Activated T-cell treated with anti-CD3 and anti-CD28 coated beads, Interleukin-2, amount 50 U/mL, for 4 hours (primary cell): Measurements from ENCODE around the gene CFAP54. TPM values are rescaled to one million over a fixed set of nuclear protein-coding genes. Genes with fewer than 3 reads are reported as not detected.

ENCODE experiments used
- ATAC-seq, 2 donors: fragments of 200-7000 bp; cut with Tn5 transposase; one replicate each; pipeline ENCODE4 v1.10.0; 2021
- DNase-seq: peaks from one replicate; pipeline ENCODE4 v3.0.0-alpha.2; 2020
- H3K27me3 Mint-ChIP-seq: one replicate; pipeline ENCODE4 v1.8.0; 2021; ENCODE audit warnings: low read depth, mixed read lengths
- H3K36me3 Mint-ChIP-seq: one replicate; pipeline ENCODE4 v1.8.0; 2022; ENCODE audit warnings: mixed read lengths; ENCODE audit not compliant: insufficient read depth
- H3K4me1 Mint-ChIP-seq: one replicate; pipeline ENCODE4 v1.8.0; 2021; ENCODE audit warnings: low read depth, mixed read lengths
- H3K4me3 Mint-ChIP-seq: one replicate; pipeline ENCODE4 v1.8.0; 2021; ENCODE audit warnings: mild to moderate bottlenecking, moderate library complexity, mixed read lengths
- H3K9me3 Mint-ChIP-seq: one replicate; pipeline ENCODE4 v1.8.0; 2021; ENCODE audit warnings: mixed read lengths
- total RNA-seq, 3 donors: library from RNA; stranded (reverse); gene quantifications; one replicate each; pipeline ENCODE4 v1.2.1, GENCODE V29; 2021

The CFAP54 gene
- total RNA-seq, 3 donors from 2014 or later = 0.15 to 0.32 (median 0.24) TPM

DNA sequence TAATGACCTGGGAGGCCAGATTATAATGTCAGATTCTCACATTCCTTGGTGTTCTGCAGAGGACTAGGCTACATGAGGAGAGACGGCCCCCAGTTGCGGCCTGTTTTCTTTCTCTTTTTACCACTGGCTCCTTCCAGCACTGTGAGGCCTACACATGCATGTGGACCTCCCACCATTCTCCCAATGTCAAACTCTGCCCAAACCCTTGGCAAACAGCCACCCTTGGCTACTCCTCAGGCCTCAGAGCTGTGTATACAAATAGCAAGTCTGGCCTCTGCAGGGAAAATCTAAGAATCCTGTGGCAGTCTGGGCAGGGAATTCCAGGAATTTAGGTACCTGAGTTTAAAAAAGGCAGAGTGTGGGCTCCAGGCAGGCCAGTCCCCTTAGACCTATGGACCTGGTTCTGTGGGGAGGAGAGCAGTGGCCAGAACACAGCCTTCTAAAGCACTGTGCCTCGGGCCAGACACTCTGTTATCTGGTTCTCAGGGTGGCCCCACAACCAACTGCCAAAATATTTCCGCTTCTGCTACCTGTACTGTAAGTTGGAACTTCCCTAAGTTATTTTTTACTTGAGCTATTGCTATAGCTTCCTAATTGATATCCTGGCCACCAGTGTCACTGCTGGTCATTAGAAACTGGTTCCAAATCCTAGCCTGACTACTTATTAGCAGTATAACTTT lies 397.8 kb downstream of the CFAP54 start:
- DNase-seq (no peak), ATAC-seq (no peak)
- Mint-ChIP-seq H3K27me3 (peaks cover 9% of the 10 kb centered on the region), H3K4me3 (no peak overlapping the region), H3K9me3 (no peaks in the 10 kb centered on the region), H3K36me3 (no peaks in the 10 kb centered on the region), H3K4me1 (no peaks in the 10 kb centered on the region)

DNA sequence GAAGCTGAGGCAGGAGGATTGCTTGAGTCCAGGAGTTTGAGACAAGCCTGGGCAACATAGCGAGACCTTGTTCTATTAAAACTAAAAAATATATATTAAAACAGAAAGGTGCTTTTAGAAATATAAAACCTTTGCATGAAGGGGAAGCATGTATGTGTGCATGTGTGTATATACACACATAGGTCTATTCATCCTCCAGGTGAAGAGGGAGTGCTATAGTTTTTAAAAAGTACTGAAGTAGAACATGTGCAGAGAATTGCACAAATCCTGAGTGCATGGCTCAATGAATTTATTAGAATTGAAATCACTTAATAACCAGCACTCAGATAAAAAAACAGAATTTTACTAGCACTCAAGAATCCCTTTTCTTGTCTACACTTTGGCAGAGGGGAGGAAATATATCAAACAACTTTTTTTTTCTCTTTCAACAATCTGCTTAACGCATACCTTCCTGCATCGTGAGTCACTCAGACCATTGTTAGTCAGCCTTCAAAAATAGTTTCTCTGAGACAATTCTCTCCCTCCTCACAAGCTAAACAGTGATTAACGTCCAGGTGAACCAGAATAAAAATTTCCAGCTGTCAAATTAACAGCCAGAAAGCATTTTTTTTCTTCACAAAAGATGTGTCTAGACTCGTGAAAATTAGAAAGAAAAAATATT lies 400.0 kb downstream of the CFAP54 start:
- Mint-ChIP-seq H3K4me1 (no peaks in the 10 kb centered on the region), H3K4me3 (no peak overlapping the region), H3K27me3 (peaks cover 9% of the 10 kb centered on the region), H3K9me3 (no peaks in the 10 kb centered on the region), H3K36me3 (no peaks in the 10 kb centered on the region)
- ATAC-seq = peak; percentile 51 to 82
- DNase-seq = no peak

DNA sequence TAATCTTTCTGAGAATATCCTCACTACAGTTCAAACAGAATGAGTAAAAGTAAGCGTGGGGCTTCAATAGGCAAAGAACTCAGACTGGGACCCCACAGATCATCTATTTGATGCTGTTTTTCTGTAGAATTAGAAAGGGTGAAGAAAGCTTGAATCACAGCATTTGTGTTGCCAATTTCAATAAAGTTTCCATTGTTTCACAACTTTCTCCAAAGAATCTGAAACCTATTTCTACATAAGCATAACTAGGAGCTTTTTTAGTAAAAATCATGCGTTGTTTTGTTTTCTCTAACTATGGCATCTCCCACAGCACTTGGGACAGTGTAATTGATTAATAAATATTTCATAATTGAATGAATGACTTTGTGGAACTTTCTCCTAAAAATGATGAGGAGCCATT lies 401.0 kb downstream of the CFAP54 start:
- Mint-ChIP-seq H3K27me3 (peaks cover 9% of the 10 kb centered on the region), H3K9me3 (no peaks in the 10 kb centered on the region), H3K36me3 (no peaks in the 10 kb centered on the region), H3K4me3 (no peak overlapping the region), H3K4me1 (no peaks in the 10 kb centered on the region)
- ATAC-seq (no peak), DNase-seq (no peak)

DNA sequence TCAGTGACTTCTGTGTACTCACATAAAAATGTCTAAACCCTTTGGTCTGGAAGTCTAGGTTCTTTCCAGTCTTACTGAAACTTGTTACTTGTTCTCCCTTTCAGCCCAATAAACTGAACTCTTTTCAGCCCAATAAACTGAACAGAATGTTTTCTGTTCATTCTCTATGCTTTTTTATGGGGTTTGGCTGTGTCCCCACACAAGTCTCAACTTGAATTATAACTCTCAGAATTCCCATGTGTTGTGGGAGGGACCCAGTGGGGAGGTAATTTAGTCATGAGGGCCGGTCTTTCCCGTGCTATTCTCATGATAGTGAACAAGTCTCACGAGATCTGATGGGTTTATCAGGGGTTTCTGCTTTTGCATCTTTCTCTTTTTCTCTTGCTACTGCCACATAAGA lies 402.7 kb downstream of the CFAP54 start:
- H3K27me3 Mint-ChIP-seq = peaks cover 9% of the 10 kb centered on the region
- no peaks in the 10 kb centered on the region for H3K9me3 Mint-ChIP-seq
- no peaks in the 10 kb centered on the region for H3K4me1 Mint-ChIP-seq
- no peaks in the 10 kb centered on the region for H3K36me3 Mint-ChIP-seq
- H3K4me3 Mint-ChIP-seq = no peak overlapping the region
- ATAC-seq (no peak), DNase-seq (no peak)

DNA sequence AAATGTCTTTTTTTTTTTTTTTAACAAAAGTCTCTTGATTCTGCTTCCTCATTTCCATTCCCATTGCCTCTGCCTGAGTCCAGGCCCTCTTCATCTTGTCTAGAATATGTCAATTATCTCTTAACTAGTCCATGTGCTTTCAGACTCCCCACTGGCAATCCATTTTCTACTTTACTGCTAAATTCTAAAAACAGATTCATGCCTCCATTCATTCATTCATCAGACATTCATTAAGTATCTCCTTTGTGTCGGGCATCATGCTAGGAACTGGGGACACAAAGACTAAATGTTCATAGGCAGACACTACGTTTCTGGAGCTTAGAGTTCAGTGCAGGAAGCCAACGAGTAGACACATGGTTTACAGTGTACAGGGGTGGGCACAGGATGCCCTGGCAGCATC lies 408.0 kb downstream of the CFAP54 start:
- Mint-ChIP-seq H3K4me1 (no peaks in the 10 kb centered on the region), H3K9me3 (no peaks in the 10 kb centered on the region), H3K27me3 (no peaks in the 10 kb centered on the region), H3K4me3 (no peak overlapping the region), H3K36me3 (no peaks in the 10 kb centered on the region)
- DNase-seq = no peak
- ATAC-seq = no peak

DNA sequence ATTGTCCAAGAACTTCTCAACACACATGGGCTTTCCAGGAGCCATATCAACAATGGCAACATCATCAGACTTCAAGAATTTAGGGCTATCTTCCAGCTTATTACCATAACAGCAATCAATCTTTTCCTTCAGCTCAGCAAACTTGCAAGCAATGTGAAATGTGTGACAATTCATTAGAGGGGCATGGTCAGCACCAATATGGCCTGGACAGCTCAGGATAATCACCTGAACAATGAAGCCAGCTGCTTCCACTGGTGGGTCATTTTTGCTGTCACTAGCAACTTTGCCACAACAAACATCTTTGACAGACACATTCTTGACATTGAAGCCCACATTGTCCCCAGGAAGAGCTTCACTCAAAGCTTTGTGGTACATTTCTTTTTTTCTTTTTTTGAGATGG lies 411.8 kb downstream of the CFAP54 start:
- Mint-ChIP-seq H3K9me3 (no peaks in the 10 kb centered on the region), H3K27me3 (no peaks in the 10 kb centered on the region), H3K4me1 (peaks cover 3% of the 10 kb centered on the region), H3K36me3 (no peaks in the 10 kb centered on the region), H3K4me3 (no peak overlapping the region)
- DNase-seq (no peak), ATAC-seq (no peak)

DNA sequence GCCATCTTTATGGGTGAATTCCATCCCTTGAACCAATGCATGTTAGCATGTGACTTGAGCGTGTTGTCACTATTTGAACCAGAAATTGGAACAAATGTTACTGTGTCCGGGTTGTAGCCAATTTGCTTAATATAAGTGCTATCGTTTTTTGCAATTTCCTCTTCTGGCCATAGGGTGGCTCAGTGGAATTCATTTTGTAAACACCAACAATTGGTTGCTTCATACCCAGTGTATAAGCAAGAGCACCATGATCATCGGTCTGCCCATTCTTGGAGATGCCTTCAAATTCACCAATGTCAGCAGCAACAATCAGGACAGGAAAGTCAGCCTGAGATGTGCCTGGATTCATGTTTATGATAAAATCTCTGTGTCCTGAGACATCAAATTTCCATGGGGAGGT lies 412.7 kb downstream of the CFAP54 start:
- Mint-ChIP-seq H3K4me1 (peaks cover 8% of the 10 kb centered on the region), H3K9me3 (no peaks in the 10 kb centered on the region), H3K36me3 (no peaks in the 10 kb centered on the region), H3K27me3 (no peaks in the 10 kb centered on the region), H3K4me3 (no peak overlapping the region)
- ATAC-seq (no peak), DNase-seq (no peak)

DNA sequence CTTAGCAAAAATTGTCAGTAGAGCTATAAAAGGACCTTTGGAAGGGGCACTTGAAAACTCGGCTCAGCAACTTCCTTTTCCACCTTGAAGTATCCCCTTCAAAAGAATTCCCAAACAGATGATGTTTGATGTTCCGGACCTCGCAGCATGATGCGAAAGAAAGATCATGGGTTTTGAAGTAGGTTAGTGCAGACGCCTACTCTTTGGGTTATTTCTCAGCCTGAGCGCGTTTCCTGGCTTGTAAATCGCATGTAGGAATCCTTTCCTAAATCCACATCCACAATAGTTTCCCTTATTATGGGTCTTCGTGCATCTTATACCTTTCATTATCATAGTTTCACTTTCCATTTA lies 417.1 kb downstream of the CFAP54 start:
- H3K4me3 Mint-ChIP-seq = peak overlapping the region; percentile 95
- no peak for ATAC-seq
- no peaks in the 10 kb centered on the region for H3K27me3 Mint-ChIP-seq
- H3K9me3 Mint-ChIP-seq = no peaks in the 10 kb centered on the region
- peaks cover 40% of the 10 kb centered on the region for H3K4me1 Mint-ChIP-seq
- no peak for DNase-seq
- H3K36me3 Mint-ChIP-seq = peaks cover 6% of the 10 kb centered on the region

DNA sequence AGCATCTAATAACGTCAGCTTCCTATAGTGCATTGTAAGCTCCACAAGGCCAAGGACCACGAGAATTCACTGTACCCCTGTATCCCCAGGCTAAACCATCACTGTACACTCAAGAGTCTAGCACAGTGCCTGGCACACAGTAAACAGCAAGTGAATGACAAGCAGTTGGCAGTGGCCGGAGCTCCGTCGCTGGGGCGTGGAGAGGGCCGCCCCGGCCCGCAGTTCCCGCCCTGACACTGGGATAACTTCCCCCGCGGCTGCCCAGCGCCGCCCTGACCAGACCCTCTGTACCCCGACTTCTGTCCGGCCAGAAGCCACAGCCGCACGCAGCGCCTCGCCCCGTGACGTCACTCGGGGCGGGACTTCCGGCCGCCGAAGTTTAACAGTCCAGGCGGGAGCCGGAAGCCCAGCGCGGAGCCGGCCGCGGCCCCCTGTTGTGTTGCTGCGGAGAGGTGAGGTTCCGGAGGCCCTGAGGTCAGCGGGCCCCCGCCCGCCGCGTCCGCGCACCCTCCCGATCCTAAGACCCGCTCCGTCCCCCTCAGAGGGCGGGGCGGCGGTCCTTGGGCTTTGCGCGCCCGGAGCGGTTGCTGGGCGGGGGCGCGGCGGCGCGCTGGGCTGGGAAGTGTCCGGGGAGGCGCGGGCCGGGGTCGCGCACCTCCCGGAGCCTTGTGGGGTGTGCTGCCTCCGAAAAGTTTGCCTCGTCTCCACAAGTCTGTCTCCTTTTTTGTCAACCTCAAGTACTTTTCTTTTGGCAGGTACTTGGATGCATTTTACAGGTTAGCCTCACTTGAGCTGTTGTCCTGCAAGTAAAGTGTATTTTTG lies 417.7 kb downstream of the CFAP54 start, which contains the start of gene NEDD1:
Gene NEDD1 (plus strand): TSS at position 409 of the 822 bp plus-strand sequence. CDS start 2,503 bp downstream, outside the sequence.
- Mint-ChIP-seq H3K27me3 (no peaks in the 10 kb centered on the region), H3K4me3 (peak within 1 kb of the TSS; percentile 95), H3K4me1 (peaks cover 42% of the 10 kb centered on the region), H3K36me3 (peaks cover 6% of the 10 kb centered on the region), H3K9me3 (no peaks in the 10 kb centered on the region)
- DNase-seq (peak; percentile 74), ATAC-seq (peak; percentile 89 to 90)

DNA sequence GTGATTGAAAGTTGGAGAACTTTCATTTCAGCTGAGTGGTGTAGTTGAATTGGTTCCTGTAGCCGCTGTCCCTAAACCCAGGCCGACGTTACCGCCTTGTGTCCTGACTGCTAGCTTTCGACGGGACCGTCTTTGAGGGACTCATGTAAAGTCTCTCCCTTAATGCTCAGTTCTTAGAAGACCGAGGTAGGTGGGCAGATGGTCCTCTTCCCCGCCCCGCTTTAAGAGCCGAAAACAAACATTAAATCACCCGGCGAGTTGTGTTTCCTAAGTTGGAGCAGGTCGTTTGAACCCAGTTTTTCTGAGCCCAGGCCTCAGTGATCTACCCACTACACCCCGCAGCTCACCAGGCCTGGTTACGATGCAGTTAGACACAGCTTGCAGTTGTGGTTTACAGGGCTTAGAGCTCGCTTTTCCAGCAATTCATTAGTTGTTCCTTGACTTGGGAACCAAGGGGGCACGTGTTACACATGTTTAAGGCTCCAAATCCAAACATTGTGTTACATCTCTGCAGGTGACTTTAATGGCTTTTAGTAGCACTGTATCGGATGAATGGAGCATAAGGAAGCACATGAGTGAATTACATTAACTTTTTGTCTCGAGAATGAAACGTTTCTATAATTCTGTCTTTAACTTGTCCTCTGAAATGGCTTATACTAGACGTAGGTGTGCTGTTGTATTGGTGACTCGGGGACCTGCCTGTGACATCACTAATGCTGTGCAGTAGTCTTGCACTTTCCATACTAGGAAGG lies 418.5 kb downstream of the CFAP54 start:
- H3K36me3 Mint-ChIP-seq = peaks cover 8% of the 10 kb centered on the region
- no peaks in the 10 kb centered on the region for H3K9me3 Mint-ChIP-seq
- H3K27me3 Mint-ChIP-seq = no peaks in the 10 kb centered on the region
- DNase-seq (peak; percentile 17), ATAC-seq (peak; percentile 30 to 35)
- peak overlapping the region; percentile 95 for H3K4me3 Mint-ChIP-seq
- peaks cover 44% of the 10 kb centered on the region for H3K4me1 Mint-ChIP-seq

DNA sequence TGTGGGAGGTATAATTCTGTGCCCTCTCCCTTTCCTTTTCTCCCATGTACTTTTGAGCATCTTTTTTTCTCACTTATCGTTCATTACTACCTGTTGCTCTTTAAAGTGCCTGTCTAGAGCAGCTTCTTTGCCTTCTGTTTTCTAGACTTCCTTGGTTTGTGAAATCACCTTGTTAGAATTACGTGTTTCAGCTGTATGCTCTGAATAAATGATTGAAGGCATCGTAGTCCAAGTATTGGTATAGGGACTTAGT lies 419.0 kb downstream of the CFAP54 start:
- peak overlapping the region; percentile 95 for H3K4me3 Mint-ChIP-seq
- no peaks in the 10 kb centered on the region for H3K9me3 Mint-ChIP-seq
- peaks cover 8% of the 10 kb centered on the region for H3K36me3 Mint-ChIP-seq
- ATAC-seq (no peak), DNase-seq (no peak)
- H3K4me1 Mint-ChIP-seq = peaks cover 47% of the 10 kb centered on the region
- H3K27me3 Mint-ChIP-seq = no peaks in the 10 kb centered on the region

DNA sequence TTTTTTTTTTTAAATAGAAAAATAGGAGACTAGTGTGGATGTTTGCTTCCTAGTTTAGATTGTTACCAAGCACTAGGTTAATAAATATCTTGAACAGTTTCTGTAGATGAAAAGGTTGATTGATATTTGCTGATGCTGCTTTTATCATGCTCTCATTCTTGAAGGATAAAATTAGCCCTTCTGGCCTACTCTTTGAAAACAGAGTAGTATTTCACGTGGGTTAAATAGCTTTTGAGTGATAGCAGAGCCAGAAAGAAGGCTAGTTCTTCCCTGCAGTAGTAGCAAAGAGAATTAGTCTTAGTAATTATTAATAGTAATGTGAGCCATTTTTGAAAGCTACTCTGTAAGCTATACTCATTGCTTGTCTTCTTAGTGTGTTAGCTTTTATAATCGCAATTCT lies 422.9 kb downstream of the CFAP54 start:
- Mint-ChIP-seq H3K27me3 (no peaks in the 10 kb centered on the region), H3K9me3 (peaks cover 6% of the 10 kb centered on the region), H3K4me1 (peaks cover 45% of the 10 kb centered on the region), H3K4me3 (no peak overlapping the region), H3K36me3 (peaks cover 18% of the 10 kb centered on the region)
- ATAC-seq (no peak), DNase-seq (no peak)

DNA sequence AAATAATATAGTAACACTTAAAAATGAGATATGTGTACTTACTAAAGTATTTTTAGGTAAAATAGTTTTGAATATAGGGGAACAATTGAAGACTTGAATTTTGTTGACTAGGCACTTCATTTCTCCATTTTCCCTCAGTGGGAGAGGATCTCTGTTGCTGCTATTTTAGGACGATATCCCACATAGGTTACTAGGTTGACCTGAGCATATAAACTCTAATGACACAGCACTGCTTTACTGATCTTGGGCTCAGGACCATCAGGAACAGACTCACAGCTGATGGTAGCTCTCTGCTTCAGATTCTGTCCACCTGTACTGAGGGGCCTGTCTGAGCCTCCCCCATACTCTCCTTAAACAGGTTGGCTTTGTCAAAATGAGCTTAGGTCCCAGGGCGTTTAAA lies 423.6 kb downstream of the CFAP54 start:
- ATAC-seq (no peak), DNase-seq (no peak)
- no peaks in the 10 kb centered on the region for H3K27me3 Mint-ChIP-seq
- peaks cover 6% of the 10 kb centered on the region for H3K9me3 Mint-ChIP-seq
- peaks cover 18% of the 10 kb centered on the region for H3K36me3 Mint-ChIP-seq
- H3K4me3 Mint-ChIP-seq = no peak overlapping the region
- H3K4me1 Mint-ChIP-seq = peaks cover 42% of the 10 kb centered on the region

DNA sequence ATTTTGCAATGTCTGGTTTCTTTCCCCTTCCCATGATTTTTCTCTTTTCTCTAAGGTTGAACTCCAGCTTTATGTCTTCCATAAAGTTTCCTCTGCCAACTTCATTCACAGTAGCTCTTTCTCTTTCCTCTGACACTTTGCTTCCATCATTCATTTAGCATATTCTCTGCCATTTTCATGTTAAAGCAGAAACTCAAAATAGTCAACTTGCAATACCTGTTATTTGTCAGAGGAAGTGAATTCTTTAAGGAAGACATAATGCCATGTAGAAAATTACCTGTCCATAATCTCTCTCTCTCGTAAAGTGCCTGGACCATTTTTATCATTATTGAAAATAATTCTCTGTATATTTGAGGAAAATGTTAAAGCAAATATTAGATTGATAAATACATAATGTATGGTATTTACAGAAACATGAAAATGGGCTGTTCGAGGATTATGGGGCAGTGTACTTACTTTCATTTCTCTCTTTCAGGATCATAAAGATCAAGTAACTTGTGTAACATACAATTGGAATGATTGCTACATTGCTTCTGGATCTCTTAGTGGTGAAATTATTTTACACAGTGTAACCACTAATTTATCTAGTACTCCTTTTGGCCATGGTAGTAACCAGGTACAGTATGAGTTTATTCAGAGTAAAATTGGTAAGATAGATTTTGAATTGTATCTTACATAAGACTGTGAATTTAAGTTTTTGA lies 430.3 kb downstream of the CFAP54 start:
- ATAC-seq = no peak
- Mint-ChIP-seq H3K36me3 (peaks cover 37% of the 10 kb centered on the region), H3K9me3 (peaks cover 6% of the 10 kb centered on the region), H3K4me3 (no peak overlapping the region), H3K27me3 (no peaks in the 10 kb centered on the region), H3K4me1 (peaks cover 15% of the 10 kb centered on the region)
- no peak for DNase-seq
